Mucosa of stomach (tissue), 1 donor: ENCODE results near the gene GAL3ST1.
"Not testable (repeated sequence)": the region's sequence is repeated elsewhere in the genome, so short reads cannot be mapped to it uniquely, and the experiment has no call there.

Experiments used
- H3K27me3 ChIP-seq: one replicate; pipeline ENCODE4 v1.7.0; 2013; ENCODE audit warnings: mild to moderate bottlenecking, low read length; ENCODE audit not compliant: control insufficient read depth, insufficient read depth
- H3K36me3 ChIP-seq: one replicate; pipeline ENCODE4 v1.7.0; 2013; ENCODE audit warnings: low read length; ENCODE audit not compliant: control insufficient read depth, insufficient read depth
- H3K4me1 ChIP-seq: one replicate; pipeline ENCODE4 v1.7.0; 2013; ENCODE audit warnings: mild to moderate bottlenecking, low read length; ENCODE audit not compliant: control insufficient read depth, insufficient read depth
- H3K4me3 ChIP-seq: one replicate; pipeline ENCODE4 v1.7.0; 2013; ENCODE audit warnings: low read length
- H3K9ac ChIP-seq: one replicate; pipeline ENCODE4 v1.7.0; 2013; ENCODE audit warnings: mild to moderate bottlenecking, low read length, moderate library complexity
- H3K9me3 ChIP-seq: one replicate; pipeline ENCODE4 v1.7.0; 2013; ENCODE audit warnings: mild to moderate bottlenecking, low read length, moderate library complexity; ENCODE audit not compliant: control insufficient read depth
- donor health status: Pancreatic carcinoma.

GAL3ST1 gene

DNA sequence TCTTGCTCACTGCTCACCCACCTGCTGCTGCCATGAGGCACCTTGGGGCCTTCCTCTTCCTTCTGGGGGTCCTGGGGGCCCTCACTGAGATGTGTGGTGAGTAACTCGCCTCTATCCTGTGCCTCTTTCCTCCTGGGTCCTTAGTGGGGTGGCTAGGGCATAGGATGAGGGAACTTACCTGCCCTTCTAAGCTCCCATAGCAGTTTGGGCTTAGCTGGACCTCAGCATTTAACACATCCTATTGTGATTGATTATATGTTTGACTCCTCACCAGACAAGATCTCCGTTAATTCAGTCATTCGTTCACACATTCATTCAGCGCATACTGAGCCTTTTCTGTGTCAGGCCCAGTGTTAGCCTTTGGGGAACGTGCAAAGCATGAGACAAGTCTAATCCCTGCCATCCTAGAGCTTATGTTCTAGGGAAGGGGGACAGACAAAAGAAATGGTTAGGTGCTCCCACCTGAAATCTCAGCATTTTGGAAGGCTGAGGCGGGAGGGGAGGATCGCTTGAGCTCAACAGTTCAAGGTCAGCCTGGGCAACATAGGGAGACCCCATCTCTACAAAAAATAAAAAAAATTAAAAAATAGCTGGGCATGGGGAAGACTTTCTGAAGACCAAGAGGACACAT lies 33.0 kb upstream of the GAL3ST1 start:
- Histone ChIP-seq H3K4me1 (peaks cover 51% of the 10 kb centered on the region), H3K4me3 (peak overlapping the region; percentile 75), H3K9ac (peak overlapping the region; percentile 75), H3K36me3 (no peaks in the 10 kb centered on the region), H3K9me3 (no peaks in the 10 kb centered on the region), H3K27me3 (no peaks in the 10 kb centered on the region)

DNA sequence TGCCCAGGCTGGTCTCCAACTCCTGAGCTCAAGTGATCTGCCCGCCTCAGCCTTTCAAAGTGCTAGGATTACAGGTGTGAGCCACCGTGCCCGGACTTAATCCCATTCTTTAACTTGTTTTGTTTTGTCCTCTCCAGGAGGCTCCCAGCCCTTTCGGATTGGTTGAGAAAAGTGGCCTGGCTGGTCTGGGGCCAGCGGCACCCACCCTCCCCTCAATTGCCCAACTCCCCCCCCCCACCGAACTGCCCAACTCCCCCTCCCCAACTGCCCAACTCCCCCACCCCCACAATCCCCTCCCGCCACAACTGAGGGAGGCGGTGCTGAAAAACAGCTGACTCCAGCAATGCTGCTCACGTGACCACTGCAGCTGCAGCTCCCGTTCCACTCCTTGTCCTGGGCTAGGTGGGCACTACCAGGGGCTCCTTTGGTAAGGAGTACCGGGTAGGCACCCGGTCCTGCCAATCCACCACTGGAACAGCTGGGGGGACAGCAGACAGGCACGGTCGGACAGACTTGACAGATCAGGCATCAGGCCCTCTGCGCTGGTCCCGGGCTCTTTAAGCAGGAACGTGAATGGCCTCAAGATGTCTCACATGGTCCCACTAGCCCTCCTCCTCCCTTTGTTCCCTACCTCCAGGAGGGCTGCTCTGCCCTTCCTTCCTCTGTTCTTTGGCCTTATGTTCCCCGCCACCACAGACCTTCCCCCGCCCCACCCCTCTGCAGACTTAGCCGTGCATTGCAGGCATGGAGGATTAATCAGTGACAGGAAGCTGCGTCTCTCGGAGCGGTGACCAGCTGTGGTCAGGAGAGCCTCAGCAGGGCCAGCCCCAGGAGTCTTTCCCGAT lies 32.2 kb upstream of the GAL3ST1 start, which contains the start of gene TCN2:
Gene TCN2, plus strand, starts transcription at position 720 of the 845 bp plus-strand sequence. CDS start 158 bp downstream, outside the sequence.
- Histone ChIP-seq H3K9me3 (no peaks in the 10 kb centered on the region), H3K27me3 (no peaks in the 10 kb centered on the region), H3K4me1 (peaks cover 53% of the 10 kb centered on the region), H3K4me3 (peak within 1 kb of the TSS; percentile 75), H3K36me3 (no peaks in the 10 kb centered on the region), H3K9ac (peak within 1 kb of the TSS; percentile 75)

DNA sequence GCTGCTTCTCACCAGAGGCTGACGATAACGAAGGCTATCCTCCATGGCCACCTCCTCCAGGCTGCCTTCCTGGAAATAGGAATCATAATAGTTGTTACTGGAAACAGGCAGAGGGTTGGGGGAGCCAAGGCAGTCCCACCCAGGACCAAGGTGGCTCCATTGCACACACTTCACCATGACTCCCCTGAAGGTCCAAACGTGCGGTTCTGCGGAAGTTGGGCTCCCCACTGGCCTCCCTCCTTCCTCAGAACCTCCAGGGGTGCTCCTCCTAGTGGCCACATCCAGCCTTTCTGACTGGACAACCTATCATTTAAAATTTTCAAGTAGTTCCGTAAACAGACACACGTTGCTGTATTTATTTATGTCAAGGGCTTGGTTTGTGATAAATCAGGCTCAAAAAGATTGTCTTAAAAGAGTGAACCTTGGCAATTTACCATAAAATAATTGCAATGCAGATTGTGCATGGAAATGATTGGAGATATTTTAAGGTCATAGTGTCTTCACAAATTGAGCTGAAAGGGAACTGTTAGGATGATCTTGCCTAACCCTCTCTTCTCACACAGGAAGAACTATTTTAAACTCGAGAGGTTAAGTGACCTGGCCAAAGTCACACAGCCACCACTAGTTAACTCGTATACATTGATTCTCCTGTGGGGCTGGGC lies 31.1 kb upstream of the GAL3ST1 start:
- Histone ChIP-seq H3K36me3 (no peaks in the 10 kb centered on the region), H3K9ac (peak overlapping the region; percentile 75), H3K9me3 (no peaks in the 10 kb centered on the region), H3K4me3 (no peak overlapping the region), H3K27me3 (no peaks in the 10 kb centered on the region), H3K4me1 (peaks cover 53% of the 10 kb centered on the region)

DNA sequence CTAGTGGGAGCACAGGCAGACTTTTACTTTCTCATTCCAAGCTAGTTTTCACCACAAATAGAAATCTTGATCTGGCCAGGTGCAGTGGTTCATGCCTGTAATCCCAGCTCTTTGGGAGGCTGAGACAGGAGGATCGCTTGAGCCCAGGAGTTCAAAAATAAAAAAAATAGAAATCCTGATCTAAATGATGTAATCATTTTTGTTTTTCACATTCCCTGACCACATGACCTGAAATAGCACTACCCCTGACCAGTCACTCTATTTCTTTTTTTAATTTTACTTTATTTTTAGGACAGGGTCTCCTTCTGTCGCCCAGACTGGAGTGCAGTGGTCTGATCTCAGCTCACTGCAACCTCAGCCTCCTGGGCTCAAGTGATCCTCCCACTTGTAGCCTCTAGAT lies 30.3 kb upstream of the GAL3ST1 start:
- Histone ChIP-seq H3K4me3 (no peak overlapping the region), H3K27me3 (no peaks in the 10 kb centered on the region), H3K4me1 (peaks cover 52% of the 10 kb centered on the region)

DNA sequence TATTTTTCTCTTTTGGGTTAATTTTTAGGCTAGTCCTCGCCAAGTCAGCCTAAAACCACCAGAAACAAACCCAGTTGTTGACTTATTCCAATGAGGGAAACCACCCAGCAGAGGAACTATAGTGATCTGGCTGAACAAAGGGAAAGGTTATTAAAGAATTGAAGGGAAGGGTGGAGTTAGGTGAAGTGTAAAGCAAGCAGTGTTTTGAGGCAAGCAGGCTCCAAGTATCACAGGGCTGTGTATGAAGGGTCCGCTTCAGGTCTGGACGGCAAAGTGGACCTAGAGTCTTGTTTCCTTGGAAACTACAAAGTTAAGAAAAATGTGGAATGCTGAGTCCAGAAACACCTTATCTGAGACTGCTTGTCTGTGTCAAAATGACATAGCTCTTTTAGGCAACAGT lies 29.3 kb upstream of the GAL3ST1 start:
- H3K4me1 ChIP-seq, result peaks cover 43% of the 10 kb centered on the region
- H3K27me3 ChIP-seq, result no peaks in the 10 kb centered on the region
- no peak overlapping the region for H3K4me3 ChIP-seq
- no peak overlapping the region for H3K9ac ChIP-seq
- no peaks in the 10 kb centered on the region for H3K9me3 ChIP-seq
- no peaks in the 10 kb centered on the region for H3K36me3 ChIP-seq

More for the DNA sequence above, 30.3 kb upstream of the GAL3ST1 start:
- Histone ChIP-seq H3K36me3 (no peaks in the 10 kb centered on the region), H3K9me3 (no peaks in the 10 kb centered on the region), H3K9ac (no peak overlapping the region)

DNA sequence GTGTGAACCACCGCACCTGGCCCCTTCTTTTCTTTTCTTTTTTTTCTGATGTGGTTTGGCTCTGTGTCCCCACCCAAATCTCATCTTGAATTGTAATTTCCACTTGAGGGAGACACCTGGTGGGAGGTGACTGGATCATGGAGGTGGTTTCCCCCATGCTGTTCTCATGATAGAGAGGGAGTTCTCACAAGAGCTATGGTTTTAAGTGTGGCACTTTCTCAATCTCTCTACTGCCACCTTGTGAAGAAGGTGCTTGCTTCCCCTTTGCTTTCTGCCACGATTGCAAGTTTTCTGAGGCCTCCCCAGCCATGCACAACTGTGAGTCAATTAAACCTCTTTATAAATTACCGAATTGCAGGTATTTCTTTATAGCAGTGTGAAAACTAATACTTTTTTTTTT lies 27.6 kb upstream of the GAL3ST1 start:
- H3K4me3 ChIP-seq, result no peak overlapping the region
- no peaks in the 10 kb centered on the region for H3K27me3 ChIP-seq
- no peaks in the 10 kb centered on the region for H3K36me3 ChIP-seq
- no peaks in the 10 kb centered on the region for H3K9me3 ChIP-seq
- H3K4me1 ChIP-seq, result peaks cover 26% of the 10 kb centered on the region
- no peak overlapping the region for H3K9ac ChIP-seq

DNA sequence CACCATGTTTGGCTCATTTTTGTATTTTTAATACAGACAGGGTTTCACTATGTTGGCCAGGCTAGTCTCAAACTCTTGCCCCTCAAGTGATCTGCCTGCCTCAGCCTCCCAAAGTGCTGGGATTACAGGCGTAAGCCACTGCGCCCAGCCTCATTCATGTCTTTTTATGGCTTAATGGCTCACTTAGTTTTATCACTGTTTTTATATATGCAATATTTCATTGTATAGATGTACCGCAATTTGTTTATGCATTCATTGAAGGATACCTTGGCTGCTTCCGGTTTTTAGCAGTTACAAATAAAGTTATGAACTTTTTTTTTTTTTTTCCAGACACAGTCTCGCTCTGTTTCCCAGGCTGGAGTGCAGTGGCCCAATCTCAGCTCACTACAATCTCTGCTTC lies 27.0 kb upstream of the GAL3ST1 start:
- Histone ChIP-seq H3K4me3 (no peak overlapping the region), H3K9ac (no peak overlapping the region), H3K9me3 (no peaks in the 10 kb centered on the region), H3K4me1 (peaks cover 23% of the 10 kb centered on the region), H3K36me3 (no peaks in the 10 kb centered on the region), H3K27me3 (no peaks in the 10 kb centered on the region)

DNA sequence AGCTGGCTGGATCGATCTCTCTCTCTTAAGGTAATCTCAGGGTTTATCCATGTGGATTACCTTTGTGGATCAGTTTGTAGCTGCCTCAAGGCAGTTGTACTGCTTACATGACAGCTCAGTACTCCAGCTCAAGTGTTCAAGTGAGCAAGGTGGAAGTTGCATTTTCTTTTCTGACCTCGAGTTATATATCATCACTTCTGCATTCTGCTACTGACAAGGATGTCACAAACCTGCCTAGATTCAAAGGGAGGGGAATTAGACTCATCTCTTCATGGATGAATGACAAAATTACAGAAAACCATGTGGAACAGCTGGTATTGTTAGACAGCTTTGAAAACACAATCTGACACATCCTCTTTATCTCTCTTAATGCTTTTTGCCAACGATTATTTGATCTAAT lies 26.5 kb upstream of the GAL3ST1 start:
- Histone ChIP-seq H3K9ac (no peak overlapping the region), H3K4me3 (no peak overlapping the region), H3K36me3 (no peaks in the 10 kb centered on the region), H3K4me1 (peaks cover 22% of the 10 kb centered on the region), H3K27me3 (no peaks in the 10 kb centered on the region), H3K9me3 (no peaks in the 10 kb centered on the region)

DNA sequence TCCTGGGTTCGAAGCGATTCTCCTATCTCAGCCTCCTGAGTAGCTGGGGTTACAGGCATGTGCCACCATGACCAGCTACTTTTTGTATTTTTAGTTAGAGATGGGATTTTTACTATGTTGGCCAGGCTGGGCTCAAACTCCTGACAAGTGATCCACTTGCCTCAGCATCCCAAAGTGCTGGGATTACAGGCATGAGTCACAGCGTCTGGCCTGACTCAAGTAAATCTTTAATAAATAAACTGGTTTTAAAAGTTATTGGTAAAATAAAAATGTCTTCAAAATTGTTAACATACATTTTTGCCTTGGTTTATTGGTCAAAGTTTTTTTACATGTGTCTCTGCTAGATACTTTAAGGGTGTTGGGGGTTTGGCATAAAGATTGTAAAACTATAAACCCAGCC lies 24.5 kb upstream of the GAL3ST1 start:
- no peaks in the 10 kb centered on the region for H3K27me3 ChIP-seq
- no peaks in the 10 kb centered on the region for H3K36me3 ChIP-seq
- H3K4me1 ChIP-seq, result peaks cover 22% of the 10 kb centered on the region
- no peak overlapping the region for H3K9ac ChIP-seq
- no peak overlapping the region for H3K4me3 ChIP-seq
- no peaks in the 10 kb centered on the region for H3K9me3 ChIP-seq

DNA sequence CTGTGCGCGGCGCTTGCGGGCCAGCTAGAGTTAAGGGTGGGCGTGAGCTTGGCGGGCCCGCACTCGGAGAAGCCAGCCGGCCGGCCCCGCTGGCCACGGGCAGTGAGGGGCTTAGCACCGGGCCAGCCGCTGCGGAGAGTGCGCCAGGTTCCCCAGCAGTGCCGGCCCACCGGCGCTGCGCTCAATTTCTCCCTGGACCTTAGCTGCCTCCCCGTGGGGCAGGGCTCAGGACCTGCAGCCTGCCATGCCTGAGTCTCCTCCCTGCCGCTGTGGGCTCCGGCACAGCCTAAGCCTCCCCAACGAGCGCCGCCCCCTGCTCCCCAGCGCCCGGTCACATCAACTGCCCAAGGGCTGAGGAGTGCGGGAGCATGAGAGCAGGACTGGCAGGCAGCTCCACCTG lies 22.4 kb upstream of the GAL3ST1 start:
- Histone ChIP-seq H3K4me3 (no peak overlapping the region), H3K27me3 (no peaks in the 10 kb centered on the region), H3K9ac (no peak overlapping the region), H3K4me1 (peaks cover 18% of the 10 kb centered on the region), H3K36me3 (no peaks in the 10 kb centered on the region), H3K9me3 (no peaks in the 10 kb centered on the region)

DNA sequence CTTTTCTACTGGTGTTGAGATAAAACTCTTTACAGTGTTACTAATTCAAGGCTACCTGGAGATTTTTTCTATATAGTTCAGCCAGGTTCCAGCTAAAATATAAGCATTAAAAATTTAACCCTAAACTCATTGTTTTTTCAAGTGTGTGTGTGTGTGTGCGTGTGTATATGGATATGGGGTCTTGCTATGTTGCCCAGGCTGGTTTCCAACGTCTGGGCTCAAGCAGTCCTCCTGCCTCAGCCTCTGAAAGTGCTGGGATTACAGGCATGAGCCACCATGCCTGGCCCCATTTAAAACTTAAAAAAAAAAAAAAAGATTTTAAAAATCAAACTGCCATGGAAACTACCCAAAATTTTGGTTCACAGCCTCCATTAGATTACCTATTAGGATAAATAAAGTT lies 21.7 kb upstream of the GAL3ST1 start:
- no peaks in the 10 kb centered on the region for H3K9me3 ChIP-seq
- H3K27me3 ChIP-seq, result no peaks in the 10 kb centered on the region
- H3K9ac ChIP-seq, result no peak overlapping the region
- H3K4me3 ChIP-seq, result no peak overlapping the region
- no peaks in the 10 kb centered on the region for H3K36me3 ChIP-seq
- H3K4me1 ChIP-seq, result peaks cover 19% of the 10 kb centered on the region

DNA sequence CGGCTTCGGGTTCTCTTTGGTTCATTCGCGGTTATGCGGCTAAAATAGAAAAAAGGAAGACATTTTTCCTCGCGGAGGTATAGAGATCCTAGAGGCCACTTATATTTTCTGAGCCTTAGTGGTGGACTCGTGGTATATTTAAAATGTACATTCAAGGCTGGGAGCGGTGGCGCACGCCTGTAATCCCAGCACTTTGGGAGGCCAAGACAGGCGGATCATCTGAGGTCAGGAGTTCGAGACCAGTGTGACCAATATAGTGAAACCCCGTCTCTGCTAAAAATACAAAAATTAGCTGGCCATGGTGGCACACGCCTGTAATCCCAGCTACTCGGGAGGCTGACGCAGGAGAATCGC lies 17.9 kb upstream of the GAL3ST1 start:
- H3K9ac ChIP-seq, H3K36me3 ChIP-seq, H3K4me3 ChIP-seq, H3K9me3 ChIP-seq, H3K27me3 ChIP-seq: not testable (repeated sequence)
- peaks cover 30% of the 10 kb centered on the region for H3K4me1 ChIP-seq
